ENCODE results near the gene CCSER1.

DNA sequence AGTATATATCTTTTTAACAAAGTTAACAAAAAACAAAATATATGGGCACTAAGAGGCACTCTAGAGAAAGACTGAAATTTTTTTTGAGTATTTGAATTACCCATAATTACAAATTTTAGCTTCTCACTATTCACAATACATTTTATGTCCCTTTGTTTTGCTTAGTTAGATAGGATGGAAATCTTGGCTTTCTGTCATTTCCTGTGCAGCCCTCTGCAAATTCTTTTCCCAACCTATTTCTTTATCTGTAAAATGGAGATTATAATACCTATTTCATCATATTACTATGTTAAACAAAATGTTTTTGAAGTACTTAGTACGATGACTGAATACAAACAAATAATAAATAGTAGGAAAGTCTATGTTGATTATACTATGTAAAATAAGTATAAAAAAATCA is 710.0 kb downstream of the CCSER1 start:
- no peak for TF ChIP-seq EZH2 (IDR thresholded peaks at IDR 0.05; ENCODE audit: low read depth)
- TF ChIP-seq, protein P1, sequence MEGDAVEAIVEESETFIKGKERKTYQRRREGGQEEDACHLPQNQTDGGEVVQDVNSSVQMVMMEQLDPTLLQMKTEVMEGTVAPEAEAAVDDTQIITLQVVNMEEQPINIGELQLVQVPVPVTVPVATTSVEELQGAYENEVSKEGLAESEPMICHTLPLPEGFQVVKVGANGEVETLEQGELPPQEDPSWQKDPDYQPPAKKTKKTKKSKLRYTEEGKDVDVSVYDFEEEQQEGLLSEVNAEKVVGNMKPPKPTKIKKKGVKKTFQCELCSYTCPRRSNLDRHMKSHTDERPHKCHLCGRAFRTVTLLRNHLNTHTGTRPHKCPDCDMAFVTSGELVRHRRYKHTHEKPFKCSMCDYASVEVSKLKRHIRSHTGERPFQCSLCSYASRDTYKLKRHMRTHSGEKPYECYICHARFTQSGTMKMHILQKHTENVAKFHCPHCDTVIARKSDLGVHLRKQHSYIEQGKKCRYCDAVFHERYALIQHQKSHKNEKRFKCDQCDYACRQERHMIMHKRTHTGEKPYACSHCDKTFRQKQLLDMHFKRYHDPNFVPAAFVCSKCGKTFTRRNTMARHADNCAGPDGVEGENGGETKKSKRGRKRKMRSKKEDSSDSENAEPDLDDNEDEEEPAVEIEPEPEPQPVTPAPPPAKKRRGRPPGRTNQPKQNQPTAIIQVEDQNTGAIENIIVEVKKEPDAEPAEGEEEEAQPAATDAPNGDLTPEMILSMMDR (conservative IDR thresholded peaks at IDR 0.05) = no peak

Measured in PC-9 (cell line).